Astrocyte of the cerebellum (primary cell): ENCODE results near the gene ZNF343.
A peak's percentile ranks its signal among the peaks of the same experiment; 100 is the strongest.

Experiments used
- DNase-seq: peaks from one replicate; pipeline ENCODE4 v3.0.0-alpha.2; 2011; ENCODE audit warnings: low read depth
- H3K4me3 ChIP-seq: 2 replicates; pipeline ENCODE4 v1.5.1; 2011; ENCODE audit warnings: mild to moderate bottlenecking, low read depth, low read length, moderate library complexity
- CTCF ChIP-seq: IDR thresholded peaks from 2 replicates; pipeline ENCODE4 v1.5.1; 2012; ENCODE audit warnings: low read length, low read depth, moderate library complexity, mild to moderate bottlenecking; ENCODE audit errors: missing control alignments
- in situ Hi-C: cut with HindIII; loops from 2 replicates; pipeline ENCODE4 v1.10.0; 2017; ENCODE audit warnings: low sequenced_read_pairs

The ZNF343 gene

GRCh38 chr20:2520617-2521016 lies 11.9 kb upstream of the ZNF343 start:
- no peak overlapping the region for H3K4me3 ChIP-seq
- in situ Hi-C loops = no loop called here
- no peak for DNase-seq
- TF ChIP-seq CTCF = no peak

GRCh38 chr20:2519115-2519809 lies 10.5 kb upstream of the ZNF343 start:
- no peak for TF ChIP-seq CTCF
- DNase-seq = no peak
- H3K4me3 ChIP-seq = no peak overlapping the region
- in situ Hi-C loops = no loop called here

DNA sequence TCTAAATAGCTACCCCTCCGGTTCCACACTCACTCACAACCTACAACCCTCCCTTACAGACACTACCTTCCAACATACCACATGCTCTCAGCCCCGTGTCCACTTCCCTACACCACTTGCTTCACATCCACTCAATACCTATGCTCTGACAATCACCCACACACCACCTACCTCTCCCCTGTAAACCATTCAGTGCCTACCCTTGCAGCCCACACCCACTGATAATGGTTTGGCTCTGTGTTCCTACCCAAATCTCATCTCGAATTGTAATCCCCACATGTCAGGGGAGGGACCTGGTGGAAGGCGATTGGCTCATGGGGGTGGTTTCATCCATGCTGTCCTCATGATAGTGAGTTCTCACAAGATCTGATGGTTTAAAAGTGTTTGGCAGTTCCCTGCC lies 9.8 kb upstream of the ZNF343 start:
- H3K4me3 ChIP-seq = no peak overlapping the region
- no peak for TF ChIP-seq CTCF
- in situ Hi-C loops = no loop called here
- no peak for DNase-seq

DNA sequence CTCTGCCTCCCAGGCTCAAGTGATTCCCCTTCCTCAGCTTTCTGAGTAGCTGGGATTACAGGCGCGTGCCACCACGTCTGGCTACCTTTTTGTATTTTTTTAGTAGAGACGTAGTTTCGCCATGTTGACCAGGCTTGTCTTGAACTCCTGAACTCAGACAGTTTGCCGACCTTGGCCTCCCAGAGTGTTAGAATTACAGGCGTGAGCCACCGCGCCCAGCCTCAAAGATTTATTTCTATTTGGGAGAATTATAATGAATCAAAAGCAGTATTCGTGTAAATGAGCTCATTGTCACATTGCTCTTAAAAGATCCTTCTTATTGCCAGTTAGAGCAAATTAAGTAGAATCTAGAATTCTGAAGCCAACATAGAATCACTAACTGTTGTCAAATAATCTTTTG lies 9.4 kb upstream of the ZNF343 start:
- no peak for DNase-seq
- H3K4me3 ChIP-seq = no peak overlapping the region
- TF ChIP-seq CTCF = no peak
- in situ Hi-C loops = no loop called here

DNA sequence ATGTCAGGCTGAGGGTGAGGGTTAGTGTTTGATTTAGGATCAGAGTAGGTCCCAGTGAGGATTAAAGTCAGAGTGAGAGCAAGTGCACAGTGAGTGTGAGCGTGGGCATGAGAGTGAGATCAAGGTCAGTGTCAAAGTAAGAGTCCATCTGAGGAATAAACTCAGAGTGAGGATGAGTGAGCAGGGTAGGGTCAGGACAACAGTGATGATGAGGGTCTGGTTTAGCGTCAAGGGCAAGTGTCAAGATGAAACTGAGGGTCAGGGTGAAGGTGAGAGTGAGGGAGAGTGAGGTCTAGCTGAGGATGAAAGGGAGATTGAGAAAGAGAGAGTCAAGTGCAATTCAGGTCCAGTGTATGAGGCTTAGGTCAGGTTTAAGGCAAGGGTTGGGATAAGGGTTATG lies 7.7 kb upstream of the ZNF343 start:
- TF ChIP-seq CTCF = no peak
- in situ Hi-C loops = no loop called here
- no peak for DNase-seq

DNA sequence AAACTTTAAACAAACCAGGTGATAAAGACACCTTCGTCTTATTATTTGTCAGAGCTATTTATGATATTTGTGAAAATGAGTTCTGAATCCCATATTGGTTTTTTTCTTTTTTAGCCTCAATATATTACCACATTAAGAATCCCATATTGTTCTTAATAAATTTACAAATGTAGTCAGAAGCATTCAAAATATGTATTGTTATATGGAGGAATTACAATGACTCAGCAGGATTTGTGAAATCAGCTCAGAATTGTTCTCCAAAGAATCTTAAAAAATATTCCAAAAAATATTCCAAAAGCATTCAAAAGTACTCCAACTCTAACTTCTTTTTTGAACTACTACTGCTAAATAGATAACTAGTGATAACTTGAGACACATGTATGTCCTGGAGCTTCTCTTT lies 6.5 kb upstream of the ZNF343 start:
- in situ Hi-C loops = no loop called here
- DNase-seq = no peak
- TF ChIP-seq CTCF = no peak
- H3K4me3 ChIP-seq = no peak overlapping the region

More for the DNA sequence above, 7.7 kb upstream of the ZNF343 start:
- no peak overlapping the region for H3K4me3 ChIP-seq

DNA sequence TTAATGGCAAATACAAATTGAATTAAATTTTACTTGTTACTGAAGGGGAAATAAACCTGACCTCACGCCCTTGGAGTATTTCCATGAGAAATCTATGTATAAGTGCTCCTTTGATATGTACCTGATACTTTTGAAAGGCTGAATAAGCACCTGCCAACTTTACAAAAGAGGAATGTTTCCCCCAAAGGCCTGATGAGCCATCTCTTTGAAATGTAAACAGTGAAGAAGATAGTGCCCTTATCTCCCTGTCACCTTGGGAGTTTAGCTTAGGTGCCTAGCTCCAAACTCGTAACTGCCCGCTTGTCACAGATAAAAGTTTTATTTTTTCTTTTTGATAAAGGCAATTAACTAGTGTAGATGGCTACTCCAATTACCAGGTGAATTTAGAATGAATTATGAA lies 1.1 kb upstream of the ZNF343 start:
- peak overlapping the region; percentile 77 for H3K4me3 ChIP-seq
- in situ Hi-C loops = no loop called here
- no peak for TF ChIP-seq CTCF
- DNase-seq = no peak
